T-helper 22 cell (primary cell): ENCODE measurements around the gene LYL1.

ENCODE experiments used
- DNase-seq: peaks from one replicate; pipeline ENCODE4 v3.0.0-alpha.2; 2020; ENCODE audit warnings: low read depth

Gene LYL1

GRCh38 chr19:13073263-13073662 is 29.4 kb downstream of the LYL1 start:
- DNase-seq: no peak

GRCh38 chr19:13072188-13072908 is 30.3 kb downstream of the LYL1 start:
- no peak for DNase-seq

GRCh38 chr19:13071444-13072187 is 31.0 kb downstream of the LYL1 start:
- no peak for DNase-seq

GRCh38 chr19:13070425-13071140 is 32.1 kb downstream of the LYL1 start:
- no peak for DNase-seq

GRCh38 chr19:13069415-13070359 is 33.0 kb downstream of the LYL1 start:
- no peak for DNase-seq

GRCh38 chr19:13068085-13068846 is 34.4 kb downstream of the LYL1 start:
- no peak for DNase-seq

- DNase-seq: no peak
Observed at GRCh38 chr19:13066933-13067807, 35.5 kb downstream of the LYL1 start.

- no peak for DNase-seq
Observed at GRCh38 chr19:13066226-13066625, 36.4 kb downstream of the LYL1 start.

GRCh38 chr19:13064092-13064489 is 38.6 kb downstream of the LYL1 start:
- DNase-seq: no peak

GRCh38 chr19:13063461-13064091 is 39.1 kb downstream of the LYL1 start:
- DNase-seq: no peak

- DNase-seq: no peak
Observed at GRCh38 chr19:13062317-13062716, 40.3 kb downstream of the LYL1 start.

- DNase-seq: peak; percentile 44
Observed at GRCh38 chr19:13060964-13061927, 41.4 kb downstream of the LYL1 start.

GRCh38 chr19:13060233-13060963 is 42.3 kb downstream of the LYL1 start:
- DNase-seq: no peak

- no peak for DNase-seq
Observed at GRCh38 chr19:13058951-13059660, 43.6 kb downstream of the LYL1 start.

GRCh38 chr19:13057744-13058143 is 44.9 kb downstream of the LYL1 start:
- DNase-seq: no peak

GRCh38 chr19:13057147-13057572 is 45.5 kb downstream of the LYL1 start:
- DNase-seq: no peak
